ENCODE data around the gene RAPGEF4.

DNA sequence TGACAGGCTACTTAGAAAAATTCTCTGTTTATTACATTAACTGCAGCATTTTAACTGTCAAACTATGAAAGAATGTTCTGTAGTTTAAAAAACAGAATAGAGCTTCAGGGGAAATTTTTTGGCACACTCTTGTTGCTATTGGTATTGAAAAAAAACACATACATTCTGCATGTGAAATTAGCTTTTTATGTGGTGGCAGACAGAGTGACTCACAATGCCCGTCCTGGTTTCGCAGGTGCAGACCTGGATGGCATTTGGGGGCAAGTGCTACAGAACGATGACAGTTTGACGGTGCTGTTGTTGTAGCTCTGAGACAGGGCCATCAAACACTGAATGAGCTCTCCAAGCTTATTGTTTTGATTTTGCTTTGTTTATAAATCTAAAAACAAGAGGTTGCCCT, 235.0 kb downstream of the RAPGEF4 start:
- TF ChIP-seq CTCF (IDR thresholded peaks at IDR 0.05) (no peak), EZH2 (IDR thresholded peaks at IDR 0.05; ENCODE audit: borderline replicate concordance, insufficient read depth, low read depth, low read length, poor library complexity, severe bottlenecking) (no peak)

All from B cell (primary cell).